Activated T-helper 1 cell treated with Interleukin-2 at 50 U/mL for 16 hours (primary cell): ENCODE data around the gene RPL18A.

Experiments
- DNase-seq: peaks from one replicate; pipeline ENCODE4 v3.0.0-alpha.2; 2020; ENCODE audit warnings: low read depth

RPL18A gene

DNA sequence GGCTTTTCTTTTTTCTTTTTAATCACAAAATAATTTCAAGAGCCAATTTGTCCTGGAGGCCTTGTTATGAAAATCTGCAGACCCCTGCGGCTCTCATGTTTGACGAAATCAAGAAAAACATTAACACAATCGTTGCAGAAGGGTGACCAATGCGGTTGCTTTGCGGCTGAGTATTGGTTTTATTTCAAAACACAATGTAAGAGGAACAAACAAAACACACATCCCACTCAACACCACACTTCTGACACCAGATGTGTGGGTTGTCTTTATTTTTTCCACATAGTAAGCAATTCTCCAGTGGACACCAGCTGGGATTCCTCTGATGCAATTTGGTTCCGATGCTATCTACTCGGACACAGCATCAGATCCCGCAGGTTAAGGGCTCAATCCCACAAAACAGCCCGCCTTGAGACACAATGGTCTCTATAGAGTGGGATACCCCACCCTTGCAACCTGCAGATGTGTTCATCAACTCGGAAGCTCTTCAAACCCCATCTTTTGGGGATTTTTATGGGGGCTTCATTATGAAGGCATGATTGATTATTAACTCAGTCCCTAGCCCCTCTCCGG, 51.2 kb downstream of the RPL18A start:
- no peak for DNase-seq
